Transverse colon (tissue), 4 donors: ENCODE results near the gene CNBD2.

Experiments used
- EP300 ChIP-seq: sonication (generic); formaldehyde crosslinking; IDR thresholded peaks from one replicate; pipeline ENCODE4 v1.6.1; 2017; ENCODE audit warnings: antibody characterized with exemption, low read depth
- POLR2A ChIP-seq: fragments of 450-650 bp; IDR thresholded peaks from one replicate; pipeline ENCODE4 v1.6.1; 2016; ENCODE audit warnings: antibody characterized with exemption, mild to moderate bottlenecking, moderate library complexity
- POLR2AphosphoS5 ChIP-seq, 3 donors: sonication (generic); formaldehyde crosslinking; IDR thresholded peaks; one replicate each; pipeline ENCODE4 v1.6.1; 2016; ENCODE audit warnings: antibody characterized with exemption in 3 of 3
- TF ChIP-seq, protein P1 (sequence below), 5 experiments: fragments of 200-600 bp in 3 of 5; fragments of 450-650 bp in 2 of 5; sonication (generic) in 3 of 5; IDR thresholded peaks; 1 replicate in 2 of 5; 2 replicates in 3 of 5; pipeline ENCODE4 v1.5.1; 2016 to 2017; ENCODE audit warnings: antibody characterized with exemption in 5 of 5, inconsistent platforms in 3 of 5, mild to moderate bottlenecking in 2 of 5, moderate library complexity in 1 of 5

DNA sequence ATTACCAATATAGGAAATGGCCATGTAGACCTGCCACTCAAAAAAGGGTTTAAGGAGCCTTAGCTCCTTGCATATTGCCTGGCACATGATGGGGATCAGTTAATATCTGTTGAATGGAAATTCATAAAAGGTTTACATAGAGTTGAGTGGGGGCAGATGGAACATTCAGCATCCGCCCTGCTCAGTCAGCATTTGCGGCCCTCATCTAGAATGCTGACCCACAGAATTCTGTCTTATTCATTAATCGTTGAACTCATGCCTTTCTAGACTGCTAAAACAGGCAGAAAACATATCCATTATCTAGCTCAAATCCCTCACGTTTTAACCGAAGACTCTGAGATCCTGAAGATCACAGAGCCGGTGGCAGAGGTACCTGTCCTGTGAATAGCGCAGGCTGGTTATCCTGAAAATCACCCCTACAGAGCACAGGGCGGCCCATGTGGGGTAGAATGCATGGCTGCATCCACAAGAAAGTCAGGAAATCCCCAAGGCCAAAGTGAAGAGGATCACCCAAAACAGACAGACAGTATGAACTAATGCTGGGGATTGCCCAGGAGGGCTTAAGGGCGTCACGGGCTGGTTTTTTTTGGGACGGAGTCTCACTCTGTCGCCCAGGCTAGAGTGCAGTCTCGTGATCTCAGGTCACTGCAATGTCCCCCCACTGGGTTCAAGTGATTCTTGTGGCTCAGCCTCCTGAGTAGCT lies 59.9 kb downstream of the CNBD2 start:
- TF ChIP-seq, protein P1, sequence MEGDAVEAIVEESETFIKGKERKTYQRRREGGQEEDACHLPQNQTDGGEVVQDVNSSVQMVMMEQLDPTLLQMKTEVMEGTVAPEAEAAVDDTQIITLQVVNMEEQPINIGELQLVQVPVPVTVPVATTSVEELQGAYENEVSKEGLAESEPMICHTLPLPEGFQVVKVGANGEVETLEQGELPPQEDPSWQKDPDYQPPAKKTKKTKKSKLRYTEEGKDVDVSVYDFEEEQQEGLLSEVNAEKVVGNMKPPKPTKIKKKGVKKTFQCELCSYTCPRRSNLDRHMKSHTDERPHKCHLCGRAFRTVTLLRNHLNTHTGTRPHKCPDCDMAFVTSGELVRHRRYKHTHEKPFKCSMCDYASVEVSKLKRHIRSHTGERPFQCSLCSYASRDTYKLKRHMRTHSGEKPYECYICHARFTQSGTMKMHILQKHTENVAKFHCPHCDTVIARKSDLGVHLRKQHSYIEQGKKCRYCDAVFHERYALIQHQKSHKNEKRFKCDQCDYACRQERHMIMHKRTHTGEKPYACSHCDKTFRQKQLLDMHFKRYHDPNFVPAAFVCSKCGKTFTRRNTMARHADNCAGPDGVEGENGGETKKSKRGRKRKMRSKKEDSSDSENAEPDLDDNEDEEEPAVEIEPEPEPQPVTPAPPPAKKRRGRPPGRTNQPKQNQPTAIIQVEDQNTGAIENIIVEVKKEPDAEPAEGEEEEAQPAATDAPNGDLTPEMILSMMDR (IDR thresholded peaks at IDR 0.05) = no peak
- TF ChIP-seq POLR2A = no peak
- no peak for TF ChIP-seq POLR2AphosphoS5 (IDR thresholded peaks at IDR 0.05)
- TF ChIP-seq EP300 = no peak
